Smooth muscle cell (in vitro differentiated cells): Measurements from ENCODE around the gene SNCAIP. TPM values are rescaled to one million over a fixed set of nuclear protein-coding genes. Genes with fewer than 3 reads are reported as not detected.

Source experiments
- DNase-seq: peaks from one replicate; lab custom pipeline; 2025; ENCODE audit not compliant: unreplicated experiment; lab: John Stamatoyannopoulos, UW
- H2AFZ ChIP-seq: fragments of 200-600 bp; sonication (generic); 2 replicates; pipeline ENCODE4 v1.6.0; 2016; ENCODE audit warnings: antibody characterized with exemption, low read depth, mild to moderate bottlenecking
- H3F3A ChIP-seq: fragments of 200-600 bp; sonication (generic); 2 replicates; pipeline ENCODE4 v1.6.0; 2017; ENCODE audit warnings: antibody characterized with exemption, low read depth
- H3K27ac ChIP-seq: fragments of 200-600 bp; sonication (generic); 2 replicates; pipeline ENCODE4 v1.5.1; 2016; ENCODE audit warnings: low read depth, mild to moderate bottlenecking
- H3K27me3 ChIP-seq: fragments of 200-600 bp; sonication (generic); 2 replicates; pipeline ENCODE4 v1.6.1; 2016; ENCODE audit warnings: low read depth, mild to moderate bottlenecking
- H3K36me3 ChIP-seq: fragments of 200-600 bp; sonication (generic); 2 replicates; pipeline ENCODE4 v1.5.1; 2016; ENCODE audit warnings: low read depth
- H3K4me1 ChIP-seq: fragments of 200-600 bp; sonication (generic); 2 replicates; pipeline ENCODE4 v1.5.1; 2016; ENCODE audit warnings: low read depth
- H3K4me2 ChIP-seq: fragments of 200-600 bp; sonication (generic); 2 replicates; pipeline ENCODE4 v1.6.0; 2016; ENCODE audit warnings: mild to moderate bottlenecking
- H3K4me3 ChIP-seq: fragments of 200-600 bp; sonication (generic); 2 replicates; pipeline ENCODE4 v1.5.1; 2016; ENCODE audit warnings: mild to moderate bottlenecking
- H3K79me2 ChIP-seq: fragments of 200-600 bp; sonication (generic); 2 replicates; pipeline ENCODE4 v1.6.0; 2016; ENCODE audit warnings: low read depth, mild to moderate bottlenecking
- H3K9ac ChIP-seq: fragments of 200-600 bp; sonication (generic); 2 replicates; pipeline ENCODE4 v1.6.0; 2016; ENCODE audit warnings: low read depth
- H3K9me3 ChIP-seq: fragments of 200-600 bp; sonication (generic); replicated peaks from 2 replicates; pipeline ENCODE4 v1.5.1; 2016; ENCODE audit warnings: low read depth
- H4K20me1 ChIP-seq: fragments of 200-600 bp; sonication (generic); 2 replicates; pipeline ENCODE4 v1.6.0; 2016; ENCODE audit warnings: low read depth
- WGBS: methylation state at CpG from one replicate; pipeline ENCODE4 v1.1.7; 2016; ENCODE audit warnings: low lambda C conversion rate; 5-methylcytosine and 5-hydroxymethylcytosine counted together
- polyA plus RNA-seq: library from polyadenylated mRNA; unstranded; fragments of >200 nt; fragmentation: Nextera tagmentation; extraction: Ambion mirVana; gene quantifications from 2 replicates; pipeline ENCODE4 v1.2.1, GENCODE V29; 2016
- total RNA-seq: library from RNA; depleted of rRNA; stranded (reverse); fragments of >200 nt; gene quantifications from 2 replicates; pipeline ENCODE4 v1.2.3, GENCODE V29; 2014
- TF ChIP-seq, protein P1 (sequence below): fragments of 200-600 bp; sonication (generic); IDR thresholded peaks from 2 replicates; pipeline ENCODE4 v1.5.1; 2017; ENCODE audit warnings: borderline replicate concordance, mild to moderate bottlenecking, antibody characterized with exemption; ENCODE audit not compliant: insufficient read depth, poor library complexity, severe bottlenecking

The SNCAIP gene
- total and polyA plus RNA-seq, 2 experiments from 2014 or later: 7.2 to 8.0 TPM

- Histone ChIP-seq H3K4me3 (no peak overlapping the region), H3K4me2 (no peak overlapping the region), H4K20me1 (no peaks in the 10 kb centered on the region), H3K27me3 (no peaks in the 10 kb centered on the region), H3K4me1 (no peaks in the 10 kb centered on the region), H3K9ac (no peak overlapping the region), H3K79me2 (no peaks in the 10 kb centered on the region), H2AFZ (no peak overlapping the region), H3K36me3 (no peaks in the 10 kb centered on the region), H3K9me3 (no peaks in the 10 kb centered on the region), H3K27ac (no peak overlapping the region), H3F3A (no peaks in the 10 kb centered on the region)
- 74% methylated on average over 2 of the region's 2 CpGs for WGBS
- no peak for DNase-seq
- TF ChIP-seq, protein P1, sequence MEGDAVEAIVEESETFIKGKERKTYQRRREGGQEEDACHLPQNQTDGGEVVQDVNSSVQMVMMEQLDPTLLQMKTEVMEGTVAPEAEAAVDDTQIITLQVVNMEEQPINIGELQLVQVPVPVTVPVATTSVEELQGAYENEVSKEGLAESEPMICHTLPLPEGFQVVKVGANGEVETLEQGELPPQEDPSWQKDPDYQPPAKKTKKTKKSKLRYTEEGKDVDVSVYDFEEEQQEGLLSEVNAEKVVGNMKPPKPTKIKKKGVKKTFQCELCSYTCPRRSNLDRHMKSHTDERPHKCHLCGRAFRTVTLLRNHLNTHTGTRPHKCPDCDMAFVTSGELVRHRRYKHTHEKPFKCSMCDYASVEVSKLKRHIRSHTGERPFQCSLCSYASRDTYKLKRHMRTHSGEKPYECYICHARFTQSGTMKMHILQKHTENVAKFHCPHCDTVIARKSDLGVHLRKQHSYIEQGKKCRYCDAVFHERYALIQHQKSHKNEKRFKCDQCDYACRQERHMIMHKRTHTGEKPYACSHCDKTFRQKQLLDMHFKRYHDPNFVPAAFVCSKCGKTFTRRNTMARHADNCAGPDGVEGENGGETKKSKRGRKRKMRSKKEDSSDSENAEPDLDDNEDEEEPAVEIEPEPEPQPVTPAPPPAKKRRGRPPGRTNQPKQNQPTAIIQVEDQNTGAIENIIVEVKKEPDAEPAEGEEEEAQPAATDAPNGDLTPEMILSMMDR: no peak
These were observed 86.0 kb downstream of the SNCAIP start for GRCh38 chr5:122398016-122398415.

GRCh38 chr5:122400341-122400740, 88.3 kb downstream of the SNCAIP start:
- H3K36me3 ChIP-seq: no peaks in the 10 kb centered on the region
- H3K9me3 ChIP-seq: no peaks in the 10 kb centered on the region
- no peak overlapping the region for H3K9ac ChIP-seq
- no peak for DNase-seq
- no peak overlapping the region for H2AFZ ChIP-seq
- H3K4me1 ChIP-seq: no peaks in the 10 kb centered on the region
- no peaks in the 10 kb centered on the region for H4K20me1 ChIP-seq
- H3K79me2 ChIP-seq: no peaks in the 10 kb centered on the region
- 91% methylated on average over 1 of the region's 1 CpG for WGBS
- H3K4me3 ChIP-seq: no peak overlapping the region
- no peaks in the 10 kb centered on the region for H3K27me3 ChIP-seq
- no peak overlapping the region for H3K4me2 ChIP-seq
- TF ChIP-seq, protein P1: no peak
- no peak overlapping the region for H3K27ac ChIP-seq
- H3F3A ChIP-seq: no peaks in the 10 kb centered on the region

- H3K4me1 ChIP-seq: no peaks in the 10 kb centered on the region
- WGBS: 80% methylated on average over 1 of the region's 1 CpG
These were observed 88.9 kb downstream of the SNCAIP start for GRCh38 chr5:122400938-122401337.

More at GRCh38 chr5:122400938-122401337, 88.9 kb downstream of the SNCAIP start:
- no peaks in the 10 kb centered on the region for H4K20me1 ChIP-seq
- no peak overlapping the region for H3K9ac ChIP-seq
- H3K79me2 ChIP-seq: no peaks in the 10 kb centered on the region
- TF ChIP-seq, protein P1: no peak
- no peaks in the 10 kb centered on the region for H3K36me3 ChIP-seq
- H2AFZ ChIP-seq: no peak overlapping the region
- H3F3A ChIP-seq: no peaks in the 10 kb centered on the region
- H3K27ac ChIP-seq: no peak overlapping the region
- no peak overlapping the region for H3K4me3 ChIP-seq
- no peak for DNase-seq
- H3K9me3 ChIP-seq: no peaks in the 10 kb centered on the region
- H3K27me3 ChIP-seq: no peaks in the 10 kb centered on the region
- H3K4me2 ChIP-seq: no peak overlapping the region
